Measurements from ENCODE around the gene ZNF554.

- TF ChIP-seq CTCF (IDR thresholded peaks at IDR 0.05), result no peak
- no peak for TF ChIP-seq POLR2A (IDR thresholded peaks at IDR 0.05)
These were observed 28.2 kb upstream of the ZNF554 start for GRCh38 chr19:2791440-2791839.

Data from esophagus squamous epithelium (tissue), 4 donors.